Naive B cell (primary cell): ENCODE results near the gene MR1. TPM values are rescaled to one million over a fixed set of nuclear protein-coding genes. Genes with fewer than 3 reads are reported as not detected.
"Not testable (repeated sequence)": the region's sequence is repeated elsewhere in the genome, so short reads cannot be mapped to it uniquely, and the experiment has no call there.

Experiments
- ATAC-seq, 2 donors: fragments of 150-1000 bp; cut with Tn5 transposase; 2 replicates each; pipeline ENCODE4 v1.10.0; 2021; ENCODE audit warnings: low read depth in 2 of 2, mild to moderate bottlenecking in 2 of 2, moderate library complexity in 2 of 2
- DNase-seq: peaks from one replicate; pipeline ENCODE4 v3.0.0; 2022
- H3K27ac Mint-ChIP-seq, 6 donors: one replicate each; pipeline ENCODE4 v1.8.0; 2020 to 2022; ENCODE audit warnings: mild to moderate bottlenecking in 6 of 6, mixed read lengths in 6 of 6, moderate library complexity in 5 of 6, inconsistent platforms in 2 of 6
- H3K27me3 Mint-ChIP-seq, 3 donors: one replicate each; pipeline ENCODE4 v1.8.0; 2021 to 2022; ENCODE audit warnings: mixed read lengths in 3 of 3, mild to moderate bottlenecking in 1 of 3
- H3K36me3 Mint-ChIP-seq, 2 donors: one replicate each; pipeline ENCODE4 v1.8.0; 2020 to 2022; ENCODE audit warnings: mixed read lengths in 2 of 2, inconsistent platforms in 1 of 2, mild to moderate bottlenecking in 1 of 2
- H3K4me1 Mint-ChIP-seq, 3 donors: one replicate each; pipeline ENCODE4 v1.8.0; 2020 to 2022; ENCODE audit warnings: mixed read lengths in 3 of 3, inconsistent platforms in 1 of 3, mild to moderate bottlenecking in 1 of 3, moderate library complexity in 1 of 3
- H3K4me3 Mint-ChIP-seq, 8 donors: one replicate each; pipeline ENCODE4 v1.8.0; 2020 to 2022; ENCODE audit warnings: mild to moderate bottlenecking in 8 of 8, mixed read lengths in 8 of 8, moderate library complexity in 8 of 8, inconsistent platforms in 2 of 8
- H3K9me3 Mint-ChIP-seq, 7 donors: one replicate each; pipeline ENCODE4 v1.8.0; 2020 to 2022; ENCODE audit warnings: mixed read lengths in 7 of 7, mild to moderate bottlenecking in 5 of 7, inconsistent platforms in 2 of 7, moderate library complexity in 1 of 7
- polyA plus RNA-seq, 6 donors: library from polyadenylated mRNA; unstranded; fragments of 300-500 nt; fragmentation: Illumina TruSeq; gene quantifications; one replicate each; pipeline ENCODE4 v1.2.3, GENCODE V29; 2021; ENCODE audit warnings: low read depth in 6 of 6

MR1 gene
- polyA plus RNA-seq, 6 donors from 2014 or later: 23.1 to 41.5 (median 33.4) TPM

- no peaks in the 10 kb centered on the region for H3K9me3 Mint-ChIP-seq
- ATAC-seq: peak; percentile 67
Measured at GRCh38 chr1:181015251-181015615, 18.6 kb upstream of the MR1 start.

GRCh38 chr1:181016563-181016962, 17.2 kb upstream of the MR1 start:
- ATAC-seq (no peak), DNase-seq (no peak)
- no peaks in the 10 kb centered on the region for H3K27me3 Mint-ChIP-seq
- H3K9me3 Mint-ChIP-seq: no peaks in the 10 kb centered on the region
- no peaks in the 10 kb centered on the region for H3K36me3 Mint-ChIP-seq
- H3K4me1 Mint-ChIP-seq: peaks cover 29 to 46% (median 39%) of the 10 kb centered on the region in 3 donors
- no peak overlapping the region for H3K27ac Mint-ChIP-seq
- H3K4me3 Mint-ChIP-seq: no peak overlapping the region

More at GRCh38 chr1:181015251-181015615, 18.6 kb upstream of the MR1 start:
- Mint-ChIP-seq H3K27me3 (no peaks in the 10 kb centered on the region), H3K27ac (no peak overlapping the region), H3K4me1 (peaks cover 19 to 40% (median 39%) of the 10 kb centered on the region in 3 donors), H3K36me3 (no peaks in the 10 kb centered on the region), H3K4me3 (no peak overlapping the region)
- DNase-seq: peak; percentile 26

- Mint-ChIP-seq H3K27me3 (peaks cover 0 to 4% (median 0%) of the 10 kb centered on the region in 3 donors), H3K4me1 (peaks cover 37 to 46% (median 42%) of the 10 kb centered on the region in 3 donors), H3K27ac (peak overlapping the region; percentile 4 to 92 (median 75)), H3K9me3 (peaks cover 0 to 5% (median 0%) of the 10 kb centered on the region in 7 donors), H3K4me3 (peak overlapping the region in 1 of 8 donors; percentile 74), H3K36me3 (peaks cover 0 to 9% of the 10 kb centered on the region in 2 donors)
- ATAC-seq: no peak
- DNase-seq: no peak
Measured at GRCh38 chr1:181018901-181019681, 14.7 kb upstream of the MR1 start.

GRCh38 chr1:181021159-181021558, 12.6 kb upstream of the MR1 start:
- no peak for DNase-seq
- peaks cover 0 to 5% (median 0%) of the 10 kb centered on the region in 7 donors for H3K9me3 Mint-ChIP-seq
- peak overlapping the region in 5 of 6 donors; percentile 7 to 100 (median 47) for H3K27ac Mint-ChIP-seq
- H3K27me3 Mint-ChIP-seq: peaks cover 0 to 4% (median 0%) of the 10 kb centered on the region in 3 donors
- H3K36me3 Mint-ChIP-seq: peaks cover 0 to 9% of the 10 kb centered on the region in 2 donors
- ATAC-seq: no peak
- H3K4me1 Mint-ChIP-seq: peaks cover 37 to 46% (median 46%) of the 10 kb centered on the region in 3 donors
- peak overlapping the region; percentile 21 to 99 (median 96) for H3K4me3 Mint-ChIP-seq

GRCh38 chr1:181021811-181022434, 11.9 kb upstream of the MR1 start:
- Mint-ChIP-seq H3K9me3 (peaks cover 0 to 5% (median 0%) of the 10 kb centered on the region in 7 donors), H3K4me3 (peak overlapping the region; percentile 87 to 99 (median 97)), H3K27me3 (peaks cover 0 to 4% (median 0%) of the 10 kb centered on the region in 3 donors), H3K27ac (peak overlapping the region; percentile 96 to 100 (median 100)), H3K36me3 (peaks cover 0 to 9% of the 10 kb centered on the region in 2 donors), H3K4me1 (peaks cover 37 to 46% (median 46%) of the 10 kb centered on the region in 3 donors)
- DNase-seq (peak; percentile 51), ATAC-seq (peak; percentile 22 to 27)

- Mint-ChIP-seq H3K27ac (peak overlapping the region in 5 of 6 donors; percentile 97 to 100 (median 100)), H3K9me3 (peaks cover 0 to 5% (median 0%) of the 10 kb centered on the region in 7 donors), H3K4me3 (peak overlapping the region; percentile 87 to 99 (median 97)), H3K27me3 (peaks cover 0 to 4% (median 0%) of the 10 kb centered on the region in 3 donors), H3K4me1 (peaks cover 35 to 39% (median 39%) of the 10 kb centered on the region in 3 donors), H3K36me3 (peaks cover 0 to 9% of the 10 kb centered on the region in 2 donors)
- no peak for ATAC-seq
- no peak for DNase-seq
Measured at GRCh38 chr1:181023265-181024057, 10.3 kb upstream of the MR1 start.

- no peak overlapping the region for H3K27ac Mint-ChIP-seq
- H3K9me3 Mint-ChIP-seq: no peaks in the 10 kb centered on the region
- H3K27me3 Mint-ChIP-seq: no peaks in the 10 kb centered on the region
- ATAC-seq: no peak
- no peak for DNase-seq
- peaks cover 0 to 1% of the 10 kb centered on the region in 2 donors for H3K36me3 Mint-ChIP-seq
- H3K4me1 Mint-ChIP-seq: peaks cover 8 to 15% (median 9%) of the 10 kb centered on the region in 3 donors
- peak overlapping the region in 1 of 8 donors; percentile 14 for H3K4me3 Mint-ChIP-seq
Measured at GRCh38 chr1:181028196-181028595, 5.6 kb upstream of the MR1 start.

- no peaks in the 10 kb centered on the region for H3K36me3 Mint-ChIP-seq
- DNase-seq (no peak), ATAC-seq (no peak)
- no peaks in the 10 kb centered on the region for H3K9me3 Mint-ChIP-seq
- H3K4me3 Mint-ChIP-seq: no peak overlapping the region
- no peaks in the 10 kb centered on the region for H3K27me3 Mint-ChIP-seq
- peaks cover 13 to 19% (median 13%) of the 10 kb centered on the region in 3 donors for H3K4me1 Mint-ChIP-seq
- H3K27ac Mint-ChIP-seq: no peak overlapping the region
Measured at GRCh38 chr1:181028615-181029014, 5.2 kb upstream of the MR1 start.

GRCh38 chr1:181032535-181032934, 1.2 kb upstream of the MR1 start:
- Mint-ChIP-seq H3K9me3 (no peaks in the 10 kb centered on the region), H3K4me1 (peaks cover 48 to 50% (median 50%) of the 10 kb centered on the region in 3 donors), H3K27me3 (no peaks in the 10 kb centered on the region), H3K27ac (peak overlapping the region; percentile 98 to 100 (median 99)), H3K4me3 (peak overlapping the region in 4 of 8 donors; percentile 2 to 99 (median 96)), H3K36me3 (no peaks in the 10 kb centered on the region)
- no peak for DNase-seq
- ATAC-seq: no peak

GRCh38 chr1:181033128-181033798, 520 bp upstream of the MR1 start:
- Mint-ChIP-seq H3K27me3 (no peaks in the 10 kb centered on the region), H3K4me3 (peak overlapping the region; percentile 92 to 99 (median 98)), H3K4me1 (peaks cover 52 to 57% (median 54%) of the 10 kb centered on the region in 3 donors), H3K9me3 (no peaks in the 10 kb centered on the region), H3K36me3 (peaks cover 0 to 7% of the 10 kb centered on the region in 2 donors), H3K27ac (peak overlapping the region; percentile 98 to 100 (median 99))
- DNase-seq (peak; percentile 51), ATAC-seq (peak; percentile 43 to 47)

- peaks cover 0 to 13% of the 10 kb centered on the region in 2 donors for H3K36me3 Mint-ChIP-seq
- H3K27me3 Mint-ChIP-seq: not testable (repeated sequence)
Measured at GRCh38 chr1:181035210-181035609, 1.4 kb downstream of the MR1 start.

GRCh38 chr1:181036107-181036836, 2.5 kb downstream of the MR1 start:
- Mint-ChIP-seq H3K27me3 (no peaks in the 10 kb centered on the region), H3K36me3 (peaks cover 0 to 13% of the 10 kb centered on the region in 2 donors), H3K9me3 (no peaks in the 10 kb centered on the region), H3K4me3 (peak overlapping the region in 7 of 8 donors; percentile 14 to 99 (median 93)), H3K27ac (peak overlapping the region in 2 of 6 donors; percentile 54 to 61), H3K4me1 (peaks cover 70 to 79% (median 71%) of the 10 kb centered on the region in 3 donors)
- ATAC-seq: no peak
- no peak for DNase-seq

More at GRCh38 chr1:181035210-181035609, 1.4 kb downstream of the MR1 start:
- H3K4me1 Mint-ChIP-seq: peaks cover 63 to 72% (median 66%) of the 10 kb centered on the region in 3 donors
- H3K4me3 Mint-ChIP-seq: peak overlapping the region; percentile 42 to 99 (median 98)
- H3K27ac Mint-ChIP-seq: peak overlapping the region in 3 of 6 donors; percentile 3 to 8 (median 4)
- ATAC-seq, DNase-seq, H3K9me3 Mint-ChIP-seq: not testable (repeated sequence)
